Measurements from ENCODE around the gene PRDM5. TPM values are rescaled to one million over a fixed set of nuclear protein-coding genes. Genes with fewer than 3 reads are reported as not detected.
A peak's percentile ranks its signal among the peaks of the same experiment; 100 is the strongest.

The PRDM5 gene
- total and polyA plus RNA-seq, 7 experiments from 2014 or later, result 0.15 to 1.1 (median 0.54) TPM; not detected in 2

GRCh38 chr4:120926358-120927025, 4.0 kb upstream of the PRDM5 start:
- H3K9me3 Mint-ChIP-seq, result peaks cover 0 to 2% (median 0%) of the 10 kb centered on the region in 11 donors
- H3K4me3 Mint-ChIP-seq, result no peak overlapping the region
- H3K36me3 ChIP-seq (ENCODE audit: control insufficient read depth in 2 of 3, insufficient read depth in 3 of 3, low read length in 3 of 3), result peaks cover 0 to 3% (median 0%) of the 10 kb centered on the region in 3 experiments
- intact Hi-C loops (cut with micrococcal nuclease), result loop anchor here (10.0 kb wide), 2 partner anchors 148 to 1808 kb away; partner anchors contain the start of genes BBS12 (in 1 of the 2) and NDNF (in 1 of the 2)
- H3K36me3 Mint-ChIP-seq, result peaks cover 0 to 5% (median 0%) of the 10 kb centered on the region in 5 donors
- no peak overlapping the region for H3K4me3 ChIP-seq (ENCODE audit: low read length)
- POLR2A ChIA-PET, result no interaction called here
- ATAC-seq (no peak), DNase-seq (no peak)
- peaks cover 5 to 11% (median 10%) of the 10 kb centered on the region in 7 donors for H3K4me1 Mint-ChIP-seq
- H3K9me3 ChIP-seq (ENCODE audit: control insufficient read depth in 2 of 3, low read length in 3 of 3), result no peaks in the 10 kb centered on the region
- peaks cover 0 to 48% (median 0%) of the 10 kb centered on the region in 5 donors for H3K27me3 Mint-ChIP-seq
- H3K27ac Mint-ChIP-seq, result no peak overlapping the region
- CTCF ChIA-PET, result no interaction called here
- no peaks in the 10 kb centered on the region for H3K27me3 ChIP-seq (ENCODE audit: control insufficient read depth in 2 of 2, insufficient read depth in 2 of 2, low read length in 2 of 2)
- H3K27ac ChIP-seq (ENCODE audit: low read depth, low read length), result no peak overlapping the region
- H3K4me1 ChIP-seq (ENCODE audit: control insufficient read depth in 2 of 2, insufficient read depth in 2 of 2, low read length in 2 of 2), result peaks cover 0 to 3% of the 10 kb centered on the region in 2 donors

- ATAC-seq, result no peak
- Mint-ChIP-seq H3K9me3 (peaks cover 0 to 2% (median 0%) of the 10 kb centered on the region in 11 donors), H3K4me3 (no peak overlapping the region), H3K27me3 (peaks cover 0 to 56% (median 0%) of the 10 kb centered on the region in 5 donors), H3K36me3 (peaks cover 0 to 6% (median 0%) of the 10 kb centered on the region in 5 donors), H3K4me1 (peaks cover 8 to 15% (median 12%) of the 10 kb centered on the region in 7 donors), H3K27ac (no peak overlapping the region)
- H3K36me3 ChIP-seq (ENCODE audit: control insufficient read depth in 2 of 3, insufficient read depth in 3 of 3, low read length in 3 of 3), result peaks cover 0 to 3% (median 0%) of the 10 kb centered on the region in 3 experiments
- H3K27me3 ChIP-seq (ENCODE audit: control insufficient read depth in 2 of 2, insufficient read depth in 2 of 2, low read length in 2 of 2), result no peaks in the 10 kb centered on the region
- no peak overlapping the region for H3K4me3 ChIP-seq (ENCODE audit: low read length)
- POLR2A ChIA-PET, result no interaction called here
- H3K4me1 ChIP-seq (ENCODE audit: control insufficient read depth in 2 of 2, insufficient read depth in 2 of 2, low read length in 2 of 2), result peaks cover 0 to 5% of the 10 kb centered on the region in 2 donors
- no peaks in the 10 kb centered on the region for H3K9me3 ChIP-seq (ENCODE audit: control insufficient read depth in 2 of 3, low read length in 3 of 3)
- DNase-seq, result no peak
- CTCF ChIA-PET, result no interaction called here
- no peak overlapping the region for H3K27ac ChIP-seq (ENCODE audit: low read depth, low read length)
- intact Hi-C loops (cut with micrococcal nuclease), result loop anchor here (5.0 to 10.0 kb wide), 3 partner anchors 150 to 1810 kb away; partner anchors contain the start of genes BBS12 (in 1 of the 2) and NDNF (in 1 of the 2)
Observed at GRCh38 chr4:120924931-120925330, 2.4 kb upstream of the PRDM5 start.

GRCh38 chr4:120923207-120923522, 639 bp upstream of the PRDM5 start:
- peak overlapping the region; percentile 70 to 98 (median 92) for H3K4me3 Mint-ChIP-seq
- peaks cover 8 to 16% (median 13%) of the 10 kb centered on the region in 7 donors for H3K4me1 Mint-ChIP-seq
- peak overlapping the region in 5 of 9 donors; percentile 40 to 82 (median 71) for H3K27ac Mint-ChIP-seq
- ChIA-PET CTCF (interaction anchor here (1.1 kb wide), 1 partner anchor 48 kb away, joined by 3 read pairs; no protein-coding TSS in a partner anchor), POLR2A (no interaction called here)
- peak overlapping the region; percentile 72 for H3K4me3 ChIP-seq (ENCODE audit: low read length)
- no peak overlapping the region for H3K27ac ChIP-seq (ENCODE audit: low read depth, low read length)
- H3K27me3 Mint-ChIP-seq, result peaks cover 0 to 63% (median 0%) of the 10 kb centered on the region in 5 donors
- H3K36me3 Mint-ChIP-seq, result peaks cover 0 to 6% (median 0%) of the 10 kb centered on the region in 5 donors
- no peak for ATAC-seq
- H3K36me3 ChIP-seq (ENCODE audit: control insufficient read depth in 2 of 3, insufficient read depth in 3 of 3, low read length in 3 of 3), result peaks cover 0 to 3% (median 0%) of the 10 kb centered on the region in 3 experiments
- intact Hi-C loops (cut with micrococcal nuclease), result loop anchor here (2.0 to 10.0 kb wide), 6 partner anchors 86 to 1812 kb away; partner anchors contain the start of genes NDNF (in 2 of the 2) and BBS12 (in 1 of the 2)
- no peaks in the 10 kb centered on the region for H3K9me3 ChIP-seq (ENCODE audit: control insufficient read depth in 2 of 3, low read length in 3 of 3)
- no peaks in the 10 kb centered on the region for H3K9me3 Mint-ChIP-seq
- H3K27me3 ChIP-seq (ENCODE audit: control insufficient read depth in 2 of 2, insufficient read depth in 2 of 2, low read length in 2 of 2), result no peaks in the 10 kb centered on the region
- H3K4me1 ChIP-seq (ENCODE audit: control insufficient read depth in 2 of 2, insufficient read depth in 2 of 2, low read length in 2 of 2), result peaks cover 0 to 5% of the 10 kb centered on the region in 2 donors
- DNase-seq, result peak in 3 of 9 donors; percentile 18 to 35 (median 21)

GRCh38 chr4:120921456-120922380, 808 bp downstream of the PRDM5 start:
- CTCF ChIA-PET, result interaction anchor here (0.6 kb wide), 1 partner anchor 88 kb away, joined by 3 read pairs; no protein-coding TSS in a partner anchor
- Histone ChIP-seq H3K4me3 (ENCODE audit: low read length) (peak overlapping the region; percentile 72), H3K27me3 (ENCODE audit: control insufficient read depth in 2 of 2, insufficient read depth in 2 of 2, low read length in 2 of 2) (no peaks in the 10 kb centered on the region), H3K4me1 (ENCODE audit: control insufficient read depth in 2 of 2, insufficient read depth in 2 of 2, low read length in 2 of 2) (peaks cover 0 to 5% of the 10 kb centered on the region in 2 donors), H3K27ac (ENCODE audit: low read depth, low read length) (peak overlapping the region; percentile 18), H3K9me3 (ENCODE audit: control insufficient read depth in 2 of 3, low read length in 3 of 3) (no peaks in the 10 kb centered on the region), H3K36me3 (ENCODE audit: control insufficient read depth in 2 of 3, insufficient read depth in 3 of 3, low read length in 3 of 3) (peaks cover 0 to 3% (median 0%) of the 10 kb centered on the region in 3 experiments)
- Mint-ChIP-seq H3K27ac (peak overlapping the region in 8 of 9 donors; percentile 0 to 93 (median 82)), H3K9me3 (no peaks in the 10 kb centered on the region), H3K4me3 (peak overlapping the region; percentile 82 to 98 (median 96)), H3K4me1 (peaks cover 8 to 16% (median 13%) of the 10 kb centered on the region in 7 donors), H3K36me3 (peaks cover 0 to 6% (median 0%) of the 10 kb centered on the region in 5 donors), H3K27me3 (peaks cover 0 to 70% (median 0%) of the 10 kb centered on the region in 5 donors)
- peak; percentile 64 for ATAC-seq
- intact Hi-C loops (cut with micrococcal nuclease), result loop anchor here (1.0 to 10.0 kb wide), 8 partner anchors 87 to 1813 kb away; partner anchors contain the start of genes NDNF (in 2 of the 2) and BBS12 (in 1 of the 2)
- peak in 8 of 9 donors; percentile 1 to 50 (median 19) for DNase-seq
- POLR2A ChIA-PET, result no interaction called here

- peaks cover 0 to 6% (median 0%) of the 10 kb centered on the region in 5 donors for H3K36me3 Mint-ChIP-seq
- H3K4me1 Mint-ChIP-seq, result peaks cover 8 to 16% (median 13%) of the 10 kb centered on the region in 7 donors
- H3K9me3 Mint-ChIP-seq, result no peaks in the 10 kb centered on the region
- no peaks in the 10 kb centered on the region for H3K9me3 ChIP-seq (ENCODE audit: control insufficient read depth in 2 of 3, low read length in 3 of 3)
- peaks cover 0 to 3% (median 0%) of the 10 kb centered on the region in 3 experiments for H3K36me3 ChIP-seq (ENCODE audit: control insufficient read depth in 2 of 3, insufficient read depth in 3 of 3, low read length in 3 of 3)
- H3K27ac ChIP-seq (ENCODE audit: low read depth, low read length), result no peak overlapping the region
- POLR2A ChIA-PET, result no interaction called here
- ATAC-seq, result no peak
- no peaks in the 10 kb centered on the region for H3K27me3 ChIP-seq (ENCODE audit: control insufficient read depth in 2 of 2, insufficient read depth in 2 of 2, low read length in 2 of 2)
- intact Hi-C loops (cut with micrococcal nuclease), result loop anchor here (5.0 to 10.0 kb wide), 3 partner anchors 154 to 1814 kb away; partner anchors contain the start of genes BBS12 (in 1 of the 2) and NDNF (in 1 of the 2)
- no peak overlapping the region for H3K4me3 ChIP-seq (ENCODE audit: low read length)
- no peak overlapping the region for H3K27ac Mint-ChIP-seq
- peaks cover 0 to 68% (median 2%) of the 10 kb centered on the region in 5 donors for H3K27me3 Mint-ChIP-seq
- CTCF ChIA-PET, result no interaction called here
- DNase-seq, result no peak
- H3K4me1 ChIP-seq (ENCODE audit: control insufficient read depth in 2 of 2, insufficient read depth in 2 of 2, low read length in 2 of 2), result peaks cover 0 to 5% of the 10 kb centered on the region in 2 donors
- peak overlapping the region in 1 of 10 donors; percentile 51 for H3K4me3 Mint-ChIP-seq
Observed at GRCh38 chr4:120920666-120921065, 1.9 kb downstream of the PRDM5 start.

GRCh38 chr4:120919358-120919757, 3.2 kb downstream of the PRDM5 start:
- POLR2A ChIA-PET, result interaction anchor here (0.6 to 1.3 kb wide), 2 partner anchors 10 to 136 kb away, joined by 3 read pairs; no protein-coding TSS in a partner anchor
- no peak for ATAC-seq

More at GRCh38 chr4:120919358-120919757, 3.2 kb downstream of the PRDM5 start:
- H3K4me3 ChIP-seq (ENCODE audit: low read length), result no peak overlapping the region
- H3K4me3 Mint-ChIP-seq, result no peak overlapping the region
- DNase-seq, result no peak
- no peak overlapping the region for H3K27ac Mint-ChIP-seq
- no peaks in the 10 kb centered on the region for H3K9me3 Mint-ChIP-seq
- no peaks in the 10 kb centered on the region for H3K9me3 ChIP-seq (ENCODE audit: control insufficient read depth in 2 of 3, low read length in 3 of 3)
- intact Hi-C loops (cut with micrococcal nuclease), result no loop called here
- peaks cover 0 to 3% (median 0%) of the 10 kb centered on the region in 3 experiments for H3K36me3 ChIP-seq (ENCODE audit: control insufficient read depth in 2 of 3, insufficient read depth in 3 of 3, low read length in 3 of 3)
- no peak overlapping the region for H3K27ac ChIP-seq (ENCODE audit: low read depth, low read length)
- peaks cover 8 to 16% (median 13%) of the 10 kb centered on the region in 7 donors for H3K4me1 Mint-ChIP-seq
- CTCF ChIA-PET, result no interaction called here
- peaks cover 0 to 64% (median 7%) of the 10 kb centered on the region in 5 donors for H3K27me3 Mint-ChIP-seq
- peaks cover 0 to 5% of the 10 kb centered on the region in 2 donors for H3K4me1 ChIP-seq (ENCODE audit: control insufficient read depth in 2 of 2, insufficient read depth in 2 of 2, low read length in 2 of 2)
- H3K36me3 Mint-ChIP-seq, result peaks cover 0 to 6% (median 0%) of the 10 kb centered on the region in 5 donors
- no peaks in the 10 kb centered on the region for H3K27me3 ChIP-seq (ENCODE audit: control insufficient read depth in 2 of 2, insufficient read depth in 2 of 2, low read length in 2 of 2)

Data from naive thymus-derived CD4-positive, alpha-beta T cell (primary cell).